CD4-positive, CD25-positive, alpha-beta regulatory T cell (primary cell): Measurements from ENCODE around the gene ARHGAP40. TPM values are rescaled to one million over a fixed set of nuclear protein-coding genes. Genes with fewer than 3 reads are reported as not detected.

Experiments
- ATAC-seq, 2 donors: fragments of 150-1000 bp; cut with Tn5 transposase; one replicate each; pipeline ENCODE4 v1.10.0; 2021; ENCODE audit warnings: low read depth in 2 of 2, moderate number of reproducible peaks in 2 of 2, moderate library complexity in 1 of 2
- DNase-seq, 3 donors: peaks; one replicate each; pipeline versions ENCODE4 v3.0.0 to v3.0.0-alpha.2; 2012 to 2022; ENCODE audit warnings: mixed read lengths in 1 of 3
- H3K27ac ChIP-seq: one replicate; pipeline ENCODE4 v1.7.0; 2013; ENCODE audit warnings: mild to moderate bottlenecking, low read length; ENCODE audit not compliant: insufficient read depth, poor library complexity, severe bottlenecking
- H3K27me3 ChIP-seq: one replicate; pipeline ENCODE4 v1.7.0; 2013; ENCODE audit warnings: low read length; ENCODE audit not compliant: control insufficient read depth, insufficient read depth
- H3K36me3 ChIP-seq: one replicate; pipeline ENCODE4 v1.7.0; 2013; ENCODE audit warnings: mild to moderate bottlenecking, low read length, moderate library complexity; ENCODE audit not compliant: control insufficient read depth, insufficient read depth
- H3K4me1 ChIP-seq: 2 replicates; pipeline ENCODE4 v1.7.0; 2013; ENCODE audit warnings: mild to moderate bottlenecking, low read length; ENCODE audit not compliant: insufficient read depth, control insufficient read depth, poor library complexity, severe bottlenecking
- H3K4me3 ChIP-seq: one replicate; pipeline ENCODE4 v1.7.0; 2013; ENCODE audit warnings: low read depth, mild to moderate bottlenecking, low read length, moderate library complexity
- H3K9me3 ChIP-seq, 2 experiments: 1 replicate in 1 of 2; 2 replicates in 1 of 2; pipeline ENCODE4 v1.7.0; 2013; ENCODE audit warnings: low read length in 2 of 2, mild to moderate bottlenecking in 1 of 2, moderate library complexity in 1 of 2; ENCODE audit not compliant: control insufficient read depth in 2 of 2
- H3K27ac Mint-ChIP-seq, 3 donors: one replicate each; pipeline ENCODE4 v1.8.0; 2020 to 2022; ENCODE audit warnings: mild to moderate bottlenecking in 3 of 3, mixed read lengths in 3 of 3, moderate library complexity in 2 of 3
- H3K27me3 Mint-ChIP-seq: one replicate; pipeline ENCODE4 v1.8.0; 2022; ENCODE audit warnings: mild to moderate bottlenecking, mixed read lengths
- H3K36me3 Mint-ChIP-seq: one replicate; pipeline ENCODE4 v1.8.0; 2020; ENCODE audit warnings: mixed read lengths
- H3K4me1 Mint-ChIP-seq, 4 donors: one replicate each; pipeline ENCODE4 v1.8.0; 2020 to 2022; ENCODE audit warnings: mixed read lengths in 4 of 4, mild to moderate bottlenecking in 1 of 4
- H3K4me3 Mint-ChIP-seq, 4 donors: one replicate each; pipeline ENCODE4 v1.8.0; 2020 to 2022; ENCODE audit warnings: mild to moderate bottlenecking in 4 of 4, mixed read lengths in 4 of 4, moderate library complexity in 3 of 4
- H3K9me3 Mint-ChIP-seq, 7 donors: one replicate each; pipeline ENCODE4 v1.8.0; 2020 to 2022; ENCODE audit warnings: mixed read lengths in 7 of 7, mild to moderate bottlenecking in 3 of 7, moderate library complexity in 2 of 7
- polyA plus RNA-seq, 4 donors: library from polyadenylated mRNA; unstranded; fragments of 300-500 nt; fragmentation: Illumina TruSeq; gene quantifications; one replicate each; pipeline ENCODE4 v1.2.3, GENCODE V29; 2021
- total RNA-seq: library from RNA; stranded (reverse); gene quantifications from one replicate; pipeline ENCODE4 v1.2.3, GENCODE V29; 2022

ARHGAP40 gene
- total and polyA plus RNA-seq, 5 donors from 2014 or later = not detected

- H3K27ac Mint-ChIP-seq = no peak overlapping the region
- H3K4me3 ChIP-seq = no peak overlapping the region
- H3K9me3 ChIP-seq = no peaks in the 10 kb centered on the region
- H3K27me3 Mint-ChIP-seq = peaks cover 66% of the 10 kb centered on the region
- peaks cover 0 to 5% (median 0%) of the 10 kb centered on the region in 7 donors for H3K9me3 Mint-ChIP-seq
- peaks cover 0 to 5% (median under 1%) of the 10 kb centered on the region in 4 donors for H3K4me1 Mint-ChIP-seq
- H3K4me3 Mint-ChIP-seq = no peak overlapping the region
- DNase-seq (no peak), ATAC-seq (no peak)
- H3K36me3 Mint-ChIP-seq = no peaks in the 10 kb centered on the region
- H3K4me1 ChIP-seq = no peaks in the 10 kb centered on the region
- H3K36me3 ChIP-seq = no peaks in the 10 kb centered on the region
- H3K27ac ChIP-seq = no peak overlapping the region
- peaks cover 22% of the 10 kb centered on the region for H3K27me3 ChIP-seq
Observed at GRCh38 chr20:38600057-38600456, 1.6 kb upstream of the ARHGAP40 start.

- no peak for ATAC-seq
- no peaks in the 10 kb centered on the region for H3K4me1 ChIP-seq
Observed at GRCh38 chr20:38602185-38602581, 574 bp downstream of the ARHGAP40 start.

GRCh38 chr20:38603286-38603685 lies 1.7 kb downstream of the ARHGAP40 start:
- Mint-ChIP-seq H3K36me3 (no peaks in the 10 kb centered on the region), H3K4me3 (no peak overlapping the region), H3K27ac (no peak overlapping the region), H3K27me3 (peaks cover 71% of the 10 kb centered on the region), H3K9me3 (peaks cover 0 to 3% (median 0%) of the 10 kb centered on the region in 7 donors), H3K4me1 (peaks cover 0 to 5% (median under 1%) of the 10 kb centered on the region in 4 donors)
- Histone ChIP-seq H3K27me3 (peaks cover 33% of the 10 kb centered on the region), H3K27ac (no peak overlapping the region), H3K4me3 (no peak overlapping the region), H3K9me3 (no peaks in the 10 kb centered on the region), H3K36me3 (no peaks in the 10 kb centered on the region), H3K4me1 (no peaks in the 10 kb centered on the region)
- no peak for DNase-seq
- no peak for ATAC-seq

More at GRCh38 chr20:38602185-38602581, 574 bp downstream of the ARHGAP40 start:
- DNase-seq = no peak
- Histone ChIP-seq H3K27me3 (peaks cover 33% of the 10 kb centered on the region), H3K9me3 (no peaks in the 10 kb centered on the region), H3K36me3 (no peaks in the 10 kb centered on the region), H3K27ac (no peak overlapping the region), H3K4me3 (no peak overlapping the region)
- Mint-ChIP-seq H3K4me3 (no peak overlapping the region), H3K4me1 (peaks cover 0 to 5% (median under 1%) of the 10 kb centered on the region in 4 donors), H3K36me3 (no peaks in the 10 kb centered on the region), H3K27me3 (peaks cover 72% of the 10 kb centered on the region), H3K9me3 (peaks cover 0 to 5% (median 0%) of the 10 kb centered on the region in 7 donors), H3K27ac (no peak overlapping the region)

- no peak overlapping the region for H3K4me3 Mint-ChIP-seq
- no peak overlapping the region for H3K4me3 ChIP-seq
- H3K36me3 ChIP-seq = no peaks in the 10 kb centered on the region
- H3K36me3 Mint-ChIP-seq = no peaks in the 10 kb centered on the region
- peaks cover 33% of the 10 kb centered on the region for H3K27me3 ChIP-seq
- DNase-seq (no peak), ATAC-seq (no peak)
- no peaks in the 10 kb centered on the region for H3K9me3 ChIP-seq
- H3K4me1 Mint-ChIP-seq = peaks cover 0 to 5% (median under 1%) of the 10 kb centered on the region in 4 donors
- H3K9me3 Mint-ChIP-seq = peaks cover 0 to 2% (median 0%) of the 10 kb centered on the region in 7 donors
- H3K27ac ChIP-seq = no peak overlapping the region
- peaks cover 71% of the 10 kb centered on the region for H3K27me3 Mint-ChIP-seq
- no peak overlapping the region for H3K27ac Mint-ChIP-seq
- no peaks in the 10 kb centered on the region for H3K4me1 ChIP-seq
Observed at GRCh38 chr20:38604873-38605303, 3.3 kb downstream of the ARHGAP40 start.

GRCh38 chr20:38607351-38607750 lies 5.7 kb downstream of the ARHGAP40 start:
- Histone ChIP-seq H3K36me3 (no peaks in the 10 kb centered on the region), H3K4me3 (no peak overlapping the region), H3K4me1 (no peaks in the 10 kb centered on the region), H3K27ac (no peak overlapping the region), H3K27me3 (peaks cover 26% of the 10 kb centered on the region), H3K9me3 (no peaks in the 10 kb centered on the region)
- no peak overlapping the region for H3K27ac Mint-ChIP-seq
- H3K9me3 Mint-ChIP-seq = peaks cover 0 to 1% (median 0%) of the 10 kb centered on the region in 7 donors
- H3K27me3 Mint-ChIP-seq = peaks cover 51% of the 10 kb centered on the region
- H3K36me3 Mint-ChIP-seq = no peaks in the 10 kb centered on the region
- peaks cover 0 to under 1% (median 0%) of the 10 kb centered on the region in 4 donors for H3K4me1 Mint-ChIP-seq
- DNase-seq (no peak), ATAC-seq (no peak)
- no peak overlapping the region for H3K4me3 Mint-ChIP-seq

GRCh38 chr20:38608188-38608587 lies 6.6 kb downstream of the ARHGAP40 start:
- ATAC-seq (no peak), DNase-seq (no peak)
- H3K9me3 ChIP-seq = no peaks in the 10 kb centered on the region
- no peak overlapping the region for H3K27ac ChIP-seq
- Mint-ChIP-seq H3K27ac (peak overlapping the region in 1 of 3 donors; percentile 34), H3K27me3 (peaks cover 42% of the 10 kb centered on the region), H3K4me3 (no peak overlapping the region), H3K36me3 (no peaks in the 10 kb centered on the region), H3K4me1 (no peaks in the 10 kb centered on the region), H3K9me3 (peaks cover 0 to 3% (median 0%) of the 10 kb centered on the region in 7 donors)
- no peaks in the 10 kb centered on the region for H3K36me3 ChIP-seq
- peaks cover 21% of the 10 kb centered on the region for H3K27me3 ChIP-seq
- H3K4me1 ChIP-seq = no peaks in the 10 kb centered on the region
- no peak overlapping the region for H3K4me3 ChIP-seq

- Histone ChIP-seq H3K9me3 (no peaks in the 10 kb centered on the region), H3K4me3 (no peak overlapping the region), H3K27me3 (peaks cover 13% of the 10 kb centered on the region), H3K4me1 (no peaks in the 10 kb centered on the region), H3K36me3 (no peaks in the 10 kb centered on the region), H3K27ac (no peak overlapping the region)
- H3K27me3 Mint-ChIP-seq = peaks cover 39% of the 10 kb centered on the region
- ATAC-seq (no peak), DNase-seq (no peak)
- H3K36me3 Mint-ChIP-seq = no peaks in the 10 kb centered on the region
- H3K4me3 Mint-ChIP-seq = no peak overlapping the region
- H3K9me3 Mint-ChIP-seq = peaks cover 0 to 3% (median 0%) of the 10 kb centered on the region in 7 donors
- H3K27ac Mint-ChIP-seq = no peak overlapping the region
- H3K4me1 Mint-ChIP-seq = no peaks in the 10 kb centered on the region
Observed at GRCh38 chr20:38609815-38610214, 8.2 kb downstream of the ARHGAP40 start.

- Histone ChIP-seq H3K27ac (no peak overlapping the region), H3K36me3 (no peaks in the 10 kb centered on the region), H3K4me1 (no peaks in the 10 kb centered on the region), H3K9me3 (no peaks in the 10 kb centered on the region), H3K27me3 (peaks cover 6% of the 10 kb centered on the region), H3K4me3 (no peak overlapping the region)
- Mint-ChIP-seq H3K27ac (no peak overlapping the region), H3K36me3 (no peaks in the 10 kb centered on the region), H3K4me3 (no peak overlapping the region), H3K4me1 (no peaks in the 10 kb centered on the region), H3K9me3 (peaks cover 0 to 3% (median 0%) of the 10 kb centered on the region in 7 donors), H3K27me3 (peaks cover 35% of the 10 kb centered on the region)
- ATAC-seq (no peak), DNase-seq (no peak)
Observed at GRCh38 chr20:38610521-38610920, 8.9 kb downstream of the ARHGAP40 start.
